GM08714 (cell line): Measurements from ENCODE around the gene FAIM.
"Not testable (repeated sequence)": the region's sequence is repeated elsewhere in the genome, so short reads cannot be mapped to it uniquely, and the experiment has no call there.

Experiments
- H3K4me3 ChIP-seq: fragments of 200-500 bp; sonication (Bioruptor generic); 2 replicates; pipeline ENCODE4 v1.5.1; 2014; ENCODE audit warnings: mild to moderate bottlenecking, low read length, inconsistent platforms
- ZNF274 ChIP-seq: IDR thresholded peaks from 2 replicates; pipeline ENCODE4 v1.6.1; 2012; ENCODE audit warnings: mild to moderate bottlenecking, low read depth, low read length

The FAIM gene, protein sequence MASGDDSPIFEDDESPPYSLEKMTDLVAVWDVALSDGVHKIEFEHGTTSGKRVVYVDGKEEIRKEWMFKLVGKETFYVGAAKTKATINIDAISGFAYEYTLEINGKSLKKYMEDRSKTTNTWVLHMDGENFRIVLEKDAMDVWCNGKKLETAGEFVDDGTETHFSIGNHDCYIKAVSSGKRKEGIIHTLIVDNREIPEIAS

DNA sequence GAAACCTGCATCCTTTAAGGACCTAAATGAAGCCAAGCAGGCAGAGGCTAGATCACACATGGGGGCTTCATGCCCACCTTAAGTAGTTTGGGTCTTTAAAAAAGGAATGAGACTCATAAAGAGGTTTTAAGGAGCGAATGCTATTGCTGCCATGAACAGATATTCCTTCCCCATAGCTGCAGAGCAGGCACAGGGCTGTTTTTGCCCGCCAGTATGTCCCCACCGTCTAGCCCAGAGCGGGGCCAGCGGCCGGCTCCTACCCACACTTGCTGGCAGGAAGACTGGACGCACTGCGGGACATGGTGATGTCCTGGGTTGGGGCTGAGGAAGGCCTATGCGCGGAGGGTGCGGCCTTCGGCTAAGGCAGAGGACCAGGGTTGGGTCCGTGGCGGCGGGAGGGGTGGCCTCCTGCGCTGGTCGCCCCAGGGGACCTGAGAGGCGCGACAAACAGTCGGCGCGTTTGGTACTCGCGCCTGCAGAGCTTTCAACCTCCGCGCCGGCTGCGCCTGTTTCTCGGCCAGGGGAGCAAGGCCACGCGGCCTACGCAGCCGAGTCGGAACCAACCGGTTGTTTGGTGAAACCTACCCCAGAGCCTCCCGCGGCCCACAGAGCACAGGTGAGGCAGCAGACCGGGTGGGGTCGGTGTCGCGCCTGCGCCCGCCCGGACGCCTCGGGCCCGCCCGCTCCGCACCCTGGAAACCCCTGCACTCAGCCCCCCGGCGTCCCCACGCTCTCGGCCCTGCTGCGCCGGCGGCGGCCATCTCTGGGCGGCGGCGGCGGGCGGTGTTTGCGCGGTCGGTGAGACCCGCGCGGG, at the start of gene FAIM:
TSS of gene FAIM (plus strand) at position 450 of the 814 bp plus-strand sequence. CDS start 10,956 bp downstream, outside the sequence.
- no peak for TF ChIP-seq ZNF274
- peak within 1 kb of the TSS; percentile 87 for H3K4me3 ChIP-seq

GRCh38 chr3:138559134-138559533, 49.4 kb upstream of the FAIM start:
- H3K4me3 ChIP-seq, result no peak overlapping the region

GRCh38 chr3:138560501-138560900, 48.1 kb upstream of the FAIM start:
- H3K4me3 ChIP-seq, result no peak overlapping the region
- no peak for TF ChIP-seq ZNF274

More at GRCh38 chr3:138559134-138559533, 49.4 kb upstream of the FAIM start:
- no peak for TF ChIP-seq ZNF274

GRCh38 chr3:138562902-138563301, 45.7 kb upstream of the FAIM start:
- H3K4me3 ChIP-seq, result not testable (repeated sequence)

DNA sequence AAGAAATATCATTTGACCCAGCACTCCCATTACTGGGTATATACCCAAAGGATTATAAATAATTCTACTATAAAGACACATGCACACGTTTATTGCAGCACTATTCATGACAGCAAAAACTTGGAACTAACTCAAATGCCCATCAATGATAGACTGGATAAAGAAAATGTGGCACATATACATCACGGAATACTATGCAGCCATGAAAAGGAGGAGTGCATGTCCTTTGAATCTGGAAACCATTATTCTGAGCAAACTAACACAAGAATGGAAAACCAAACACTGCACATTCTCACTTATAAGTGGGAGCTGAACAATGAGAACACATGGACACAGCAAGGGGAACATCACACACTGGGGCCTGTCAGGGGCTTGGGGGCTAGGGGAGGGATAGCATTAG, 42.3 kb upstream of the FAIM start:
- H3K4me3 ChIP-seq, result not testable (repeated sequence)

DNA sequence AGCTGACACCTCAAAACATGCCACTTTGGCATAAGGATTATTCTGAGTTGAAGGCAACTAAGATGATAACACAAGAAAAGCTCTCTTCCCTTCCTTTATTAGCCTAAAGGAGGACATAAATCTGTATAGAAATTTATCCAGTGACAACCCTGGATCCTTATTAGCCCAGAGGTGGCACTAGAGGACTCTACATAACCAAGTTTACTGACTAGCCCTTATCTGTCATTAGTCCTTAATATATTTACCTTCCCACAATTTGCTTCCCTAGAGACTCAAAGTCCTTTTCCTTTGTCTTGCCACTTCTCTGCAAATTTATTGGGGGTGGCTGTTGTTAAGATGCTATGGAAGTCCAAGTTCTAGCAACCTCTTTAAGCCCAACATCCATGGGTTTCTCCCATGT, 41.2 kb upstream of the FAIM start:
- no peak for TF ChIP-seq ZNF274
- H3K4me3 ChIP-seq, result no peak overlapping the region

DNA sequence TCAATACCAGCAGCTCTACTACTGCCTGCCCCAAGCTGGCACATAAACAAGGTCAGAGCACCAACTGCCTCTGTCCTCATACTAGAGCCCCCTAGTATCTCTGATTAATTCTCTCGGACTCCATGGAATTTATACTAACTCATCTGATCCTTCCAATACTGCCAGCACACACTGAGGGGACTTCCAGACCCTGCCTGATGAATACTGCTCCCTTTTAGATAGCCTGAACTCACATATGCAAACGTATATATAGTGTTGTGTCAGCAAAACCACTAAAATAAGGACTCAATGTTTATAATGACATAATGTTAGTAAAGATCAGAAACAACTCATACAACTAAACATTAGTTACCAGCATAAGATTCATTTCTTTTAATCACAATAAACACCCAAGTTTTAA, 39.5 kb upstream of the FAIM start:
- no peak overlapping the region for H3K4me3 ChIP-seq
- no peak for TF ChIP-seq ZNF274

DNA sequence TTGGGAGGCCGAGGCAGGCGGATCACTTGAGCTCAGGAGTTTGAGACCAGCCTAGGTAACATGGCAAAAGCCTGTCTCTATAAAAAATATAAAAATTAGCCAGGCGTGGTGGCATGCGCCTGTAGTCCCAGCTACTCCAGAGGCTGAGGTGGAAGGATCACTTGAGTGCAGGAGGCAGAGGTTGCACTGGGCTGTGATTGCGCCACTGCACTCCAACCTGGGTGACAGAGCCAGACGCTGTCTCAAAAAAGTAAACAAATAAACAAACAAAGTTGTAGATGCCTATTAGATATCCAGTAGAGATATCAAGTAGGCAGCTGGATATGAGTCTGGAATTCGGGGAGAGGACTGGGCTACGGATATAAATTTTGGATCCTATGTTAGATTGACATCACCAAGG, 38.9 kb upstream of the FAIM start:
- H3K4me3 ChIP-seq, result not testable (repeated sequence)

DNA sequence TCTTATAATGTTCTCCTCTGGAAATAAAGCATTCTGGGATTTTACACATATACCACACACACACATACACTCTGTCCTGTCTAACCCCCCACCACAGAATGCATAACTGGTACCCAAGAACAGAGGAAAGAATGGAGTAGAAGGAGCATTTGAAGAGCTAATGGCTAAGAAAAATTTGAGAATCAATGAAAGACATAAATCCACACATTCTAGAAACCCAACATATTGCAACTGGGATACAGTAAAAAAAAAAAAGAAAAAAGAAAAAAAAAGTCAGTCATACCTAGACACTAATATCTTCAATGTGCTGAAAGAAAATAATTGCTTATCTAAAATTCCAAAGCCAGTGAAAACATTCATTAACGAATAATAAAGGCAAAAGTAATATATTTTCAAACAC, 35.4 kb upstream of the FAIM start:
- no peak for TF ChIP-seq ZNF274
- H3K4me3 ChIP-seq, result no peak overlapping the region

DNA sequence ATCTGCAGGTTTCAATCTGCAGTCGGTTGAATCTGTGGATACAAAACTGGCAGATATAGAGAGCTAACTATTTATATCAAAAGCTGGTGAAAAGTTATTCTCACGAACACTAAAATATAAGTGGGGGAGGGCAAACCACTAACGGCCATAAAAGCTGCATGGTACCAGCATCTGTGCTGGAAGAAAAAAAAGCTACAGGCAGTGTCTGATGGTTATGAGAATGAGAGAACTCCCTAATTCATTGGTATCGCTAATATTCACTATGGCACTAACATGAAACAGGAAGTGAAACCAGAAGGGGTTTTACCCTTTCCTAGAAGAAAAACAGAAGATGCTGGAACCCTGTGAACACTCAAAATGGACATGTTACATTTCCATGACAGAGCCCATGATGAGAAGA, 30.4 kb upstream of the FAIM start:
- no peak overlapping the region for H3K4me3 ChIP-seq
- TF ChIP-seq ZNF274, result no peak

DNA sequence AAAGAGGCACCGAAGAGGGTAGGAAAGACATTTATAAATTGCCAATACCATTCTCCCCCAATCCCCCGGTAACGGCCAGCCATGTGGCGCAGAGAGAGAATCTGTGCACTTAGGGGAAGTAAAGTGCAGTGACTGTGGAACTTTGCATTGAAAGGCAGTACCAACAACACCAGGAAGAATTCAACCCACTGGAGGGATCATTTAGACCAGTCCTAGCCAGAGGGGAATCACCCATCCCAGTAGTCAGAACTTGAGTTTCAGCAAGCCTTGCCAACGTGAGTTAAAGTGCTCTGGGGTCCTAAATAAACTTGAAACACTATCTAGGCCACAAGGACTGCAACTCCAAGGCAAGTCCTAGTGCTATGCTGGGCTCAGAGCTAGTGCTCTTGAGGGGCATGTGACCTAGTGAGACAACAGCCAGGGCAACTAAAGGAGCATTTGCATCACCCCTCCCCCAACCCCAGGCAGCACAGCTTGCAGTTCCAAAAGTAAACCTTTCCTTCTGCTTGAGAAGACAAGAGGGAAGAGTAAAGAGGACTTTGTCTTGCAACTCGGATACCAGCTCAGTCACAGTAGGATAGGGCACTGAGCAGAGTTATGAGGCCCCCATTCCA, 29.5 kb upstream of the FAIM start:
- no peak for TF ChIP-seq ZNF274
- H3K4me3 ChIP-seq, result no peak overlapping the region

DNA sequence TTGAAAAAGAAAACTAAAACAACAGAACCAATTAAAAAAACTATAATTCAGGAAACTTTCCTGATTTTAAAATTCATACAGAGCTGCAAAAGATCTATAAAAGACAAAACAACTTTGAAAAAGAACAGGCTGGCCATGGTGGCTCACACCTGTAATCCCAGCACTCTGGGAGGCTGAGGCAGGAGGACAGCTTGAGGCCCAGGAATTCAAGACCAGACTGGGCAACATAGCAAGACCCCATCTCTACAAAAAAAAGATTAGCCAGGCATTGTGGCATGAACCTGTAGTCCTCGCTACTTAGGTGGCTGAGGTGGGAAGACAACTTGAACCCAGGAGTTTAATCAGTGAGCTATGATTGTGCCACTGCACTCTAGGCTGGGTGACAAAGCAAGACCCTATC, 21.2 kb upstream of the FAIM start:
- H3K4me3 ChIP-seq, result no peak overlapping the region
- no peak for TF ChIP-seq ZNF274

DNA sequence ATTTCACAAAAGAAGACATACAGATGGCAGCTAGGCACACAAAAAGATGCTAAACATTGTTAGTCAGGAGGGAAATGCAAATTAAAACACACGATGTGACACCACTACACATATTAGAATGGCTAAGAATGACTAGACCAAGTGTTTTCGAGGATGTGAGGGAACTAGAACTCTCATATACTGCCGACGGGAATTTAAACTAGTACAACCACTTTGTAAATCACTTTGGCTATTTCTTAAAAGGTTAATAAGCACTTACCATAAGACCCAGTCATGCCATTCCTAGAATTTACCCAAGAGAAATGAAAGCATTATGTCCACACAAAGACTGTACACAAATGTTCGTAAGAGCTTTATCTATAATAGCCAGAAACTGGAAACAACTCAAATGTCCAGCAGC, 20.1 kb upstream of the FAIM start:
- no peak overlapping the region for H3K4me3 ChIP-seq
- TF ChIP-seq ZNF274, result no peak

- H3K4me3 ChIP-seq, result no peak overlapping the region
- TF ChIP-seq ZNF274, result no peak
These were observed 17.2 kb upstream of the FAIM start for GRCh38 chr3:138591392-138591791.

DNA sequence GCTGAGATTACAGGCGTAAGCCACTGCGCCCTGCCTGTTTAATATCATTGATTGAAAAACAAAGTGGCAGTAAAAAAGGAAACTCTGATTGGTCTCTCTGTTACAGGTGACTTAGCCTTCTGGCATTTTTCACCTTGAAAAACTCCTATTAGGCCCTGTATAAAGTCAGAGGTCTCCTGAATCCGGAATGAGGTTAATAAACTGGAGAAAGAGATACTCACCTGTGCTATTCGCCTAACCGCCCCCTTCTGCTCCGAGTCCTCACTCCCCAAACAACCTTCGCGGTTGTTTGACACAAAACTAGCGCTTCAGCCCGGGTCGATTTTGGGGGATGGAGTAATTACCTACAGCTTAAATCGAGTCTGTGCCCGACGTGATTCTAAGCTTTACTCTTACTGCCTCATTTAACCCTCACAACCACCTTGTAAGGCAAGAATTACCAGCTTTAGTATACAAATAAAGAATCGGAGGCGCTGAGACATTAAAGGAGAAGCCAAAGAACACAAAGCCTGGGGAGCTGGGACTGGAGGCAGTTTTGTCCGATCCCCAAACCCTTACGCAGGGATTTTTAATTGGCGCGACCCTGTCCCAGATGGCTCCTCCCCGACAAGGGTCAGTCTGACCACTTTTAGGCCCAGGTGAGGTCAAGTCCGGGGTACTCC, 15.0 kb upstream of the FAIM start:
- no peak for TF ChIP-seq ZNF274
- H3K4me3 ChIP-seq, result peak overlapping the region; percentile 80
